ENCODE results near the gene PRKCZ. TPM values are rescaled to one million over a fixed set of nuclear protein-coding genes. Genes with fewer than 3 reads are reported as not detected.

Gene PRKCZ
- polyA plus RNA-seq, 3 donors = 0.74 to 1.9 (median 1.4) TPM

GRCh38 chr1:2109581-2110021 is 59.4 kb downstream of the PRKCZ start:
- no peaks in the 10 kb centered on the region for H3K79me2 ChIP-seq (ENCODE audit: insufficient read depth, low read length)
- Mint-ChIP-seq H3K27ac (no peak overlapping the region), H3K9me3 (peaks cover 0 to 1% (median 0%) of the 10 kb centered on the region in 7 donors), H3K36me3 (no peaks in the 10 kb centered on the region), H3K4me3 (no peak overlapping the region), H3K27me3 (ENCODE audit: low read depth in 3 of 3) (peaks cover 2 to 4% (median 3%) of the 10 kb centered on the region in 3 donors), H3K4me1 (peaks cover 10% of the 10 kb centered on the region)
- no peak overlapping the region for H3K27ac ChIP-seq (ENCODE audit: low read depth in 1 of 2, low read length in 2 of 2)
- no peaks in the 10 kb centered on the region for H3K36me3 ChIP-seq (replicated peaks in 1 of 2; ENCODE audit: control insufficient read depth in 1 of 2, insufficient read depth in 2 of 2, low read length in 2 of 2)
- no peak overlapping the region for H3K9ac ChIP-seq (ENCODE audit: insufficient read depth, low read length, poor library complexity, severe bottlenecking)
- H2AFZ ChIP-seq (ENCODE audit: insufficient read depth, low read depth, low read length, poor library complexity, severe bottlenecking) = no peak overlapping the region
- TF ChIP-seq CTCF (IDR thresholded peaks at IDR 0.05) = no peak
- no peak for DNase-seq
- H4K20me1 ChIP-seq (ENCODE audit: insufficient read depth, low read length) = no peaks in the 10 kb centered on the region
- no peaks in the 10 kb centered on the region for H3K27me3 ChIP-seq (ENCODE audit: control insufficient read depth in 2 of 2, insufficient read depth in 2 of 2, low read length in 2 of 2)
- H3K4me1 ChIP-seq (ENCODE audit: control insufficient read depth in 1 of 2, insufficient read depth in 2 of 2, low read length in 2 of 2) = peaks cover 18 to 19% of the 10 kb centered on the region in 2 donors
- intact Hi-C loops (cut with micrococcal nuclease) = no loop called here
- no peak overlapping the region for H3K4me3 ChIP-seq (replicated peaks in 1 of 3; ENCODE audit: low read depth in 2 of 3, low read length in 3 of 3)
- no peak overlapping the region for H3K4me2 ChIP-seq (replicated peaks; ENCODE audit: extremely low read depth, low read length, poor library complexity, severe bottlenecking)
- WGBS (ENCODE audit: insufficient coverage) = 96% methylated on average over 23 of the region's 24 CpGs
- no peaks in the 10 kb centered on the region for H3K9me3 ChIP-seq (replicated peaks in 1 of 2; ENCODE audit: control insufficient read depth in 1 of 2, insufficient read depth in 1 of 2, low read length in 2 of 2)

GRCh38 chr1:2110191-2110737 is 60.1 kb downstream of the PRKCZ start:
- peaks cover 10% of the 10 kb centered on the region for H3K4me1 Mint-ChIP-seq
- WGBS (ENCODE audit: insufficient coverage) = 98% methylated on average over 13 of the region's 18 CpGs
- H3K36me3 Mint-ChIP-seq = no peaks in the 10 kb centered on the region
- Histone ChIP-seq H4K20me1 (ENCODE audit: insufficient read depth, low read length) (no peaks in the 10 kb centered on the region), H3K9ac (ENCODE audit: insufficient read depth, low read length, poor library complexity, severe bottlenecking) (no peak overlapping the region), H3K4me2 (replicated peaks; ENCODE audit: extremely low read depth, low read length, poor library complexity, severe bottlenecking) (no peak overlapping the region), H3K9me3 (replicated peaks in 1 of 2; ENCODE audit: control insufficient read depth in 1 of 2, insufficient read depth in 1 of 2, low read length in 2 of 2) (no peaks in the 10 kb centered on the region), H3K27ac (ENCODE audit: low read depth in 1 of 2, low read length in 2 of 2) (no peak overlapping the region), H3K4me3 (replicated peaks in 1 of 3; ENCODE audit: low read depth in 2 of 3, low read length in 3 of 3) (no peak overlapping the region), H3K4me1 (ENCODE audit: control insufficient read depth in 1 of 2, insufficient read depth in 2 of 2, low read length in 2 of 2) (peaks cover 18 to 19% of the 10 kb centered on the region in 2 donors), H3K36me3 (replicated peaks in 1 of 2; ENCODE audit: control insufficient read depth in 1 of 2, insufficient read depth in 2 of 2, low read length in 2 of 2) (no peaks in the 10 kb centered on the region), H3K79me2 (ENCODE audit: insufficient read depth, low read length) (no peaks in the 10 kb centered on the region), H3K27me3 (ENCODE audit: control insufficient read depth in 2 of 2, insufficient read depth in 2 of 2, low read length in 2 of 2) (no peaks in the 10 kb centered on the region), H2AFZ (ENCODE audit: insufficient read depth, low read depth, low read length, poor library complexity, severe bottlenecking) (no peak overlapping the region)
- peaks cover 2 to 5% (median 4%) of the 10 kb centered on the region in 3 donors for H3K27me3 Mint-ChIP-seq (ENCODE audit: low read depth in 3 of 3)
- H3K27ac Mint-ChIP-seq = no peak overlapping the region
- H3K4me3 Mint-ChIP-seq = no peak overlapping the region
- TF ChIP-seq CTCF (IDR thresholded peaks at IDR 0.05) = no peak
- intact Hi-C loops (cut with micrococcal nuclease) = no loop called here
- H3K9me3 Mint-ChIP-seq = peaks cover 0 to 1% (median 0%) of the 10 kb centered on the region in 7 donors
- DNase-seq = no peak
